Measurements from ENCODE around the gene LYZL1. TPM values are rescaled to one million over a fixed set of nuclear protein-coding genes. Genes with fewer than 3 reads are reported as not detected.
A peak's percentile ranks its signal among the peaks of the same experiment; 100 is the strongest.
"Not testable (repeated sequence)": the region's sequence is repeated elsewhere in the genome, so short reads cannot be mapped to it uniquely, and the experiment has no call there.

The LYZL1 gene
- total and polyA plus RNA-seq, 9 of the 15 experiments (the other 6 are each of a cell fraction or from before 2014, with no cell fraction given) = not detected

DNA sequence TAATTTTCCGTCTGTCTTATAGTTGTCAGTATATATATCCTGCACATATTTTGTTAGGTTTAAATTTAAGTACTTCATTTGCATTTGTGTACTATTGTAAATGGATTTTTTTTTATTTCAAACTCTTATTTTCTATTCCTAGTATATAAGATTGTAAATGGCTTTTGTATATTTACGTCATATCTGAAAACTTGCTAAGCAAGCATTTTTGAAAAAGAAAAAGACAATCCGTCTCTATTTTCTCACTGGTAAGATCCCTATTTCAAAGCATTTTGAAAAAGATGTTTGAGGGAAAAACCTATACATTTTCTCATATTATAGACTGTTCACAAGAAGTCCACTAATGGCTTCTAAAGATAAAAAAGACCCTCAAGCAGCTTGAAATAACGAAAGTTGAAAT lies 1.2 kb upstream of the LYZL1 start:
- Histone ChIP-seq H3K9me3 (replicated peaks; ENCODE audit: control insufficient read depth, insufficient read depth, low read depth, low read length) (no peaks in the 10 kb centered on the region), H3K4me2 (ENCODE audit: insufficient read depth, low read length) (no peak overlapping the region), H3K9ac (ENCODE audit: insufficient read depth in 1 of 2, low read depth in 2 of 2, low read length in 2 of 2) (no peak overlapping the region), H4K20me1 (replicated peaks; ENCODE audit: control insufficient read depth, insufficient read depth, low read length) (no peaks in the 10 kb centered on the region), H3K79me2 (ENCODE audit: control insufficient read depth, insufficient read depth, low read length) (no peaks in the 10 kb centered on the region), H2AFZ (ENCODE audit: low read depth, low read length) (no peak overlapping the region), H3K4me1 (replicated peaks in 1 of 2; ENCODE audit: control insufficient read depth in 2 of 2, insufficient read depth in 2 of 2, low read length in 2 of 2) (no peaks in the 10 kb centered on the region), H3K9me1 (ENCODE audit: control insufficient read depth, insufficient read depth, low read length) (no peaks in the 10 kb centered on the region), H3K4me3 (no peak overlapping the region), H3K36me3 (ENCODE audit: control insufficient read depth, insufficient read depth, low read length) (no peaks in the 10 kb centered on the region), H3K27me3 (ENCODE audit: control insufficient read depth in 2 of 2, insufficient read depth in 2 of 2, low read length in 2 of 2) (peaks cover 3 to 6% of the 10 kb centered on the region in 2 experiments; a peak in 3 of 5 replicates), H3K27ac (ENCODE audit: extremely low read depth, low read depth, low read length) (no peak overlapping the region)
- ChIA-PET CTCF (ENCODE audit: low intra/inter-chr PET ratio) (no interaction called here), POLR2A (no interaction called here)
- DNase-seq (ENCODE audit: extremely low read depth in 1 of 4, low spot score in 3 of 4) = no peak
- FAIRE-seq = no peak
- TF ChIP-seq ZNF76 (CRISPR knock-in tag; IDR thresholded peaks at IDR 0.05; ENCODE audit: borderline replicate concordance) (no peak), ZNF12 (CRISPR knock-in tag; IDR thresholded peaks at IDR 0.05) (no peak), MAFG (tag; conservative IDR thresholded peaks at IDR 0.05) (peak; percentile 31; the same call in 1 of the 2 replicates), HDAC6 (IDR thresholded peaks at IDR 0.05; ENCODE audit: low read depth, low read length) (no peak), KLF13 (tag; IDR thresholded peaks at IDR 0.05; ENCODE audit: borderline replicate concordance, low read depth) (no peak), C11orf30 (IDR thresholded peaks at IDR 0.05; ENCODE audit: low read depth) (peak; percentile 40; the same call in 1 of the 2 replicates), HMGN3 (IDR thresholded peaks at IDR 0.05; ENCODE audit: borderline replicate concordance, extremely low read depth, insufficient read length, low read depth, low read length) (no peak), ZNF316 (IDR thresholded peaks at IDR 0.05) (peak; percentile 69)
- TF ChIP-seq, protein P1, sequence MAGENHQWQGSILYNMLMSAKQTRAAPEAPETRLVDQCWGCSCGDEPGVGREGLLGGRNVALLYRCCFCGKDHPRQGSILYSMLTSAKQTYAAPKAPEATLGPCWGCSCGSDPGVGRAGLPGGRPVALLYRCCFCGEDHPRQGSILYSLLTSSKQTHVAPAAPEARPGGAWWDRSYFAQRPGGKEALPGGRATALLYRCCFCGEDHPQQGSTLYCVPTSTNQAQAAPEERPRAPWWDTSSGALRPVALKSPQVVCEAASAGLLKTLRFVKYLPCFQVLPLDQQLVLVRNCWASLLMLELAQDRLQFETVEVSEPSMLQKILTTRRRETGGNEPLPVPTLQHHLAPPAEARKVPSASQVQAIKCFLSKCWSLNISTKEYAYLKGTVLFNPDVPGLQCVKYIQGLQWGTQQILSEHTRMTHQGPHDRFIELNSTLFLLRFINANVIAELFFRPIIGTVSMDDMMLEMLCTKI (IDR thresholded peaks at IDR 0.05; ENCODE audit: partially characterized antibody) = no peak
- intact Hi-C loops (cut with micrococcal nuclease) = no loop called here
- in situ Hi-C loops (cut with MboI) = no loop called here
- 0% methylated on average over 4 of the region's 4 CpGs for WGBS (ENCODE audit: insufficient coverage, low coverage, missing lambda C conversion rate)
- no TSS peak for BruUV-seq (replicated peaks)
- ATAC-seq = no peak

DNA sequence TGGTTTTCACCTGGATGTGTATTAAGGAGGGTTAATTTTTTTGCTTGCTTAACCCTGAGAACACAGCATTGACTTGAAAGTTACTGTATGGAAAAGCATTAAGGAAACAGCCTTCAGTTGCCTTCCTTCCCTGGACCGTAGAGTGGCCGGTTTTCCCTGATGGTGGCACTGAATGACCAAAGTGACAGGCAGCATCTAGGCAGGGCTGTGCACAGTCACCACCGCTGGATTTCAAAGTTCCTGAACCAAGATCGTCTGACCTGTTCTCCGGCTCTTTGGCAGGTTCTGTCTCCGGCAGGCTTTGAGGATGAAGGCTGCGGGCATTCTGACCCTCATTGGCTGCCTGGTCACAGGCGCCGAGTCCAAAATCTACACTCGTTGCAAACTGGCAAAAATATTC lies 2.7 kb downstream of the LYZL1 start:
- H4K20me1 ChIP-seq (replicated peaks; ENCODE audit: control insufficient read depth, insufficient read depth, low read length); intact Hi-C loops (cut with micrococcal nuclease); H3K9me1 ChIP-seq (ENCODE audit: control insufficient read depth, insufficient read depth, low read length); BruUV-seq (replicated peaks); FAIRE-seq; H3K36me3 ChIP-seq (ENCODE audit: control insufficient read depth, insufficient read depth, low read length); H3K27ac ChIP-seq (ENCODE audit: extremely low read depth, low read depth, low read length); H3K27me3 ChIP-seq (ENCODE audit: control insufficient read depth in 2 of 2, insufficient read depth in 2 of 2, low read length in 2 of 2); CTCF ChIA-PET (ENCODE audit: low intra/inter-chr PET ratio); H3K4me2 ChIP-seq (ENCODE audit: insufficient read depth, low read length); H3K9ac ChIP-seq (ENCODE audit: insufficient read depth in 1 of 2, low read depth in 2 of 2, low read length in 2 of 2); H3K4me1 ChIP-seq (replicated peaks in 1 of 2; ENCODE audit: control insufficient read depth in 2 of 2, insufficient read depth in 2 of 2, low read length in 2 of 2); H3K79me2 ChIP-seq (ENCODE audit: control insufficient read depth, insufficient read depth, low read length); H3K9me3 ChIP-seq (replicated peaks; ENCODE audit: control insufficient read depth, insufficient read depth, low read depth, low read length); POLR2A ChIA-PET; DNase-seq (ENCODE audit: extremely low read depth in 1 of 4, low spot score in 3 of 4); H3K4me3 ChIP-seq; ATAC-seq; H2AFZ ChIP-seq (ENCODE audit: low read depth, low read length): not testable (repeated sequence)
- in situ Hi-C loops (cut with MboI) = loop anchor here (5.0 kb wide), 1 partner anchor 1336 kb away; the partner anchor contains the start of gene LYZL2
- WGBS (ENCODE audit: insufficient coverage, low coverage, missing lambda C conversion rate) = 0% methylated on average over 5 of the region's 10 CpGs

DNA sequence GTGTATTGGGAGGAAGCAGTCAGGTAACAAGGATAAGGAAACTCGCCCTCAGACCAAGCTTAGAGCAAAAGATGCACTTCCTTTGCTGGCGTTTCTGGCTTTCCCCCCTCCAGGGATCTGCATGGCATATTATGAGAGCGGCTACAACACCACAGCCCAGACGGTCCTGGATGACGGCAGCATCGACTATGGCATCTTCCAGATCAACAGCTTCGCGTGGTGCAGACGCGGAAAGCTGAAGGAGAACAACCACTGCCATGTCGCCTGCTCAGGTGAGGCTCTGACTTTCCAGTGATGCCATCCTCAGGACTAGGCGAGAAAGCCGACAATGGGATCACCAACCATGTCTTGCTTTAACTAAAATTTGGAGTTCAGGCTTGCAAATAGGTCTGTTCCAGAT lies 3.5 kb downstream of the LYZL1 start:
- ATAC-seq; CTCF ChIA-PET (ENCODE audit: low intra/inter-chr PET ratio): not testable (repeated sequence)
- in situ Hi-C loops (cut with MboI) = loop anchor here (5.0 kb wide), 1 partner anchor 1335 kb away; the partner anchor contains the start of gene LYZL2

More for the DNA sequence above, 3.5 kb downstream of the LYZL1 start:
- H3K4me3 ChIP-seq; H3K9me3 ChIP-seq (replicated peaks; ENCODE audit: control insufficient read depth, insufficient read depth, low read depth, low read length); H2AFZ ChIP-seq (ENCODE audit: low read depth, low read length); FAIRE-seq; H3K4me2 ChIP-seq (ENCODE audit: insufficient read depth, low read length); H3K79me2 ChIP-seq (ENCODE audit: control insufficient read depth, insufficient read depth, low read length); DNase-seq (ENCODE audit: extremely low read depth in 1 of 4, low spot score in 3 of 4); H4K20me1 ChIP-seq (replicated peaks; ENCODE audit: control insufficient read depth, insufficient read depth, low read length); intact Hi-C loops (cut with micrococcal nuclease); H3K9ac ChIP-seq (ENCODE audit: insufficient read depth in 1 of 2, low read depth in 2 of 2, low read length in 2 of 2); H3K4me1 ChIP-seq (replicated peaks in 1 of 2; ENCODE audit: control insufficient read depth in 2 of 2, insufficient read depth in 2 of 2, low read length in 2 of 2); H3K27me3 ChIP-seq (ENCODE audit: control insufficient read depth in 2 of 2, insufficient read depth in 2 of 2, low read length in 2 of 2); H3K36me3 ChIP-seq (ENCODE audit: control insufficient read depth, insufficient read depth, low read length); H3K9me1 ChIP-seq (ENCODE audit: control insufficient read depth, insufficient read depth, low read length); BruUV-seq (replicated peaks); H3K27ac ChIP-seq (ENCODE audit: extremely low read depth, low read depth, low read length); POLR2A ChIA-PET: not testable (repeated sequence)
- WGBS (ENCODE audit: insufficient coverage, low coverage, missing lambda C conversion rate) = 7% methylated on average over 9 of the region's 13 CpGs
